HG03097 (cell line): ENCODE measurements around the gene PRKAG1.

ENCODE experiments used
- ATAC-seq: cut with Tn5 transposase; IDR thresholded peaks from one replicate; pipeline ENCODE4 v1.9.1; 2021; ENCODE audit not compliant: unreplicated experiment, low FRiP score

PRKAG1 gene

GRCh38 chr12:49050507-49051372, 32.2 kb upstream of the PRKAG1 start:
- ATAC-seq = no peak

GRCh38 chr12:49049566-49050224, 31.1 kb upstream of the PRKAG1 start:
- no peak for ATAC-seq

DNA sequence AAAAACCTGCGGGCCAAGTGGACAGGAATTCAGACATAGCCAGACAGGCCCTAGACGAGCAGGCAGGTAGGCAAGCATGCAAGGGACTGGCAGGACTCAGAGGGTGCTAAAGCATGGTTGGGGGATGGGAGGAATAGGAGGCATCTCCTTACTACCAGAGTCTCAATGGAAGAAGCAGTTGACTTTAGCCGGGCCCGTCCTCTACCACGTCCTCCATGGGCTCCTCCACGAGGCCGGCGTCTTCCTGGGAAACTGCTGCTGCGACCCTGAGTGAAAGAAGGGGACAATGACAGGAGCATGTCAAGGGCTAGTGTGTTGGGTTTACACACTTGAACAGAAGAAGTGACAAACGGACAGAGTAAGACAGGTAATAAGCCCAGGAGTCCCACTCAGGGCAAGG, 30.4 kb upstream of the PRKAG1 start:
- no peak for ATAC-seq

GRCh38 chr12:49046129-49046895, 27.7 kb upstream of the PRKAG1 start:
- ATAC-seq = no peak

GRCh38 chr12:49044660-49045059, 26.1 kb upstream of the PRKAG1 start:
- no peak for ATAC-seq

- no peak for ATAC-seq
Observed at GRCh38 chr12:49043856-49044258, 25.3 kb upstream of the PRKAG1 start.

DNA sequence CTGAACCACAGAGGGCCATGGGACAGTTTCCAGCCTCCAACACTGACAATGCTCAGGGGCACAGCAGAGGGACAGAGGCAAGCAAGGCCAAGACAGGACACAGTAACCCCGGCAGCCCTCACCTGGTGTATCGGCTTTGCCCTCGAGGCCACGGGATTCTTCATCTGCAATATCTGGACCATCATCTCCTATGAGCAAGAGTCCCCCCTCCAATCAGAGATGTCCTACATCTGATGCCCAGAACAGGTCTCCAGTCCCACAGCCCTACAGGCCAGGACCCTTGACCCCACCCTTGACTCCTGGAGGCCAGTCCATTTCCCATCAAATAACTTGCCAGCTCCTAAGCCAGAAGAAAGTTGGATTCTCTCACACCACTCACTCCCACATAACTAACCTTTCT, 24.7 kb upstream of the PRKAG1 start:
- ATAC-seq = no peak

- ATAC-seq = no peak
Observed at GRCh38 chr12:49041881-49042484, 23.4 kb upstream of the PRKAG1 start.

DNA sequence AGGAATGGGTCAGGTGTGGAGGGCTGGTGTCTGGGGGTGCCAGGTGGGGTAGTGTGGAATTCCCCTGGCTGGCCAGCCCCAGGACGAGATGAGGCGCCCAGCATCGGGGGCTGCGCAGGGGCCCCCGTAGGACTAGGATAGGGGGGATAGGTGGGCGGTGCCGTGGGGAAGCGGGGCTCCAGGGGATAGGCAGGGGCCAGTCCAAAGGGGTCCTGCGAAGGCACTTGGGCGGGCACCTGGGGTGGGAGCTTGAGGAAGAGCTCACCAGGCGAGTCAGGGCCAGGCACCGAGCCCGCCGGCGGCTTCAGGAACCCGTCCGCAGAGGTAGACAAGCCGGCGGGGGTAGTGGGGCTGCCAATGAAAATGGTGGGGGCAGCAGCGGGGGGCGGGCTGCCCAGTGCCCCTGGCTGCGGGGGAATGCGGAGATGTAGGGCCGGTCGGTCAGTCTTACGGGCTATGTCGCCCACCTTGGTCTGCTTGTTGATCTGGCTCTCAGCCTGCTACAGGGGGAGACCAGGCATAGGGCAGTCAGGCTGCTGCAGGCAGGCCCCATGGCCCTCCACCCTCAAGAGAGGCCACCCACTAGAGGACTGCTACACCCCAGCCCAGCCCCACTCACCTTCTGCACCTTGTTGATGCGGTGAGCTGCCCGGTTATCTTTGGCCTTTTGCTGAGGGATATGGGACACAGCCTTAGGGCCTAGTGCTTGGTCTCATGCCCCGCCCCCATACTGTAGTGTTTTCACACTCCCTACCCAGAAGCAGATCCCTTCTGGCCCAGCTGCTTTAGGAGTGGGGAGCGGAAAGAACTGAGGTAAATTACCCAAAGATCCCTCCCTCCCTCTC, 22.7 kb upstream of the PRKAG1 start:
- ATAC-seq = no peak

DNA sequence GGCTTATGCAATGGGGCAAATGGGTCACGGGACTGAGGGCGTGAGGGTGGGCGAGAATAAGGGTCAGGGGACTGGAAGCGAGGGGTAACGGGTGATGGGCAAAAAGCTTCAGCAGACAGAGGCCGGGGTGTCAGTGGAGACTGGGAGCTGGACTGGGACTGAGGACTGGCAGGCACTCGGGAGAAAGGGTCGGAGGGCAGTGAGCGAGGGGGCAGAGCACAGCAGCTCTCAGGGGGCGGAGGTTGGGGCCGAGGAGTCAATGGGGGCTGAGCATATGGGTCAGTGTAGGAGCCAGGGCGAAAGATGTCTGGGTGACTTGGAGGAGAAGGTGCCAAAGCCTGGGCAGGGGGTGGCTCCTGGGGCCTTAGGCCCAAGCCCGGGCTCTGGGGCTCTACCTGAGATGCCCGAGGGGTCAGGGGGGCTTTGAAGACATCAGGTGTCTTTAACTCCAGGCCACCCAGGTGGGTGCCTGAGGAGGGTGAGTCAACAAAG, 21.8 kb upstream of the PRKAG1 start:
- no peak for ATAC-seq

GRCh38 chr12:49039421-49040363, 21.1 kb upstream of the PRKAG1 start:
- no peak for ATAC-seq

- no peak for ATAC-seq
Observed at GRCh38 chr12:49038291-49038955, 19.8 kb upstream of the PRKAG1 start.

DNA sequence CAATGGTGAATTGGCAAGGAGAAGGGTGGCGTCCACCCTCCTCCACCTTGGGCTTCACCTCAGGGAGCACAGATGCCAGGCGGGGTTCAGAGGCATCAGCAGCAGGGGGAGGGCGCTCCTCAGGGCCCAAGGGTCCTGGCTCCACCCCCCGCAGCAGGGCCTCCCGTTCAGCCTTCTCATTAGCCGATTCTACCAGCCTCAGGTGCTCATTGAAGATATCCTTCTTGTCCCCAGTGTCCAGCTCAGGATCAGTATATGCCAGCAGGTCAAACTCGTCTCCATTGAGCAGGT, 19.3 kb upstream of the PRKAG1 start:
- ATAC-seq = no peak

DNA sequence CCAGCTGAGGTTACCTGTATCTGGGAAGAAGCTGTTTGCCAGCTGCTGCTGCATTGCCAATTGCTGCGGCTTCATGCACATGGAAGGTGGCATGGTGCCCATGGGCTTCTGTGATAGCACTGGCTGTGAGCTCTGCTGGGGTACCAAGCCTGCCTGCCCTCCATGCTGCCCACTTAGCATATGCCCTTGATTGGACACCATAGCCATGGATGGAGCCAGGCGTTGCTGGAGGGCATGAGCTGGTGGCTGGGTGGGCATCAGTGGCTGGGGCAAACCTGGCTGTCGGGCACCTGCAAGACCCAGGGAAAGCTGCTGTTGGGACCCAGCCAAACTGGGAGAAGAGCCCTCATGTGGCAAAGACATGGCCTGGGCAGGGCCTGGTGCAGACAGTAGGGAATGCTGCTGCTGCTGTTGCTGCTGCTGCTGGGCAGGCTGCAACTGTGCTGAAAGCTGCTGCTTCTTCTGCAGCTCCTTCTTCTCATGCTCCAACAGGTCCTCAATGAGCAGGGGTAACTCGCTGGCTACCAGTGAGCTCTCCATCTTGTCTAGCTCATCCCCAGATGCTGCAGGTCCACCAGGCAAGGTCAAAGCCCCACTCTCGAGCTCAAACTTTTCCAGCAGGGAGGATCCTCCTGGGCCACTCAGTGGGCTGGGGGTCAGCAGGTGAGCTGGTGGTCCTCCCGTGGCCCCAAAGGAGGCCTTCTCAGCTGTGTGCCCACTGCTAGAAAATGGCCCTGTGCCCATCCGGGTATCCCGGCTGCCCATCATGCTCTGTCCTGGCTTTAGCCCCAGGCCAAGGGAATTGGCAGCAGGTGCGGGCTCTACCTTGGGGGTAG, 18.8 kb upstream of the PRKAG1 start:
- ATAC-seq = no peak

GRCh38 chr12:49036029-49036428, 17.5 kb upstream of the PRKAG1 start:
- no peak for ATAC-seq

GRCh38 chr12:49034286-49034622, 15.7 kb upstream of the PRKAG1 start:
- no peak for ATAC-seq

DNA sequence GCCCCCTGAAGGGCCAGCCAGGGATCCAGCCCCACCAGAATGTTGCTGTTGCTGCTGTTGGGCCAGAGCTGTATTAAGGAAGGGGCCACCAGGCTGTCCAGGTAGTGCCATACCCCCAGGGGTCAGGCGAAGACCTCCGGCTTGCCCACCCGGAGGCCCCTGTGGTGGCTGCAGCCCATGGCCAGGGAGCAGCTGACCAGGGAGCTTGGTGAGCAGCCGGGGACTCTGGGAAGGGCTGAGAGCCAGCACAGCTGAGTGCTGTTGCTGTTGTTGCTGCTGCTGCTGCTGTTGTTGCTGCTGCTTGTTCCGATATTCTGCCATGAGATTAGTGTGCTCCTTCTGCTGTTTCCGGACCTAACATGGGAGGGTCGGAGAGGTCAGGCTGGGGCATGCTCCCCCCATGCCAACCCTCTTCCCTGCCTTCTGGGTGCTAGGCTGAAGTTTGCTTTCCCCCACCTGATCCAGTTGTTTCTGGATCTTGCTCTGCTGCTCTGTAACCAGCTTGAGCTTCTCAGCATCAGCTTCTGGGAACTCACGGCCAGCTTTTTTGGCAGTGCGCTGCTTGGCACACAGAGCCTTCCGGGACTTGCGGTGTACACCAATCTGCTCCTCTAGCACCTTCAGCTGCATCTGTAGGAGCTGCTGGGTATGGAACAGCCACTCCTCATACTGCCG, 15.2 kb upstream of the PRKAG1 start:
- no peak for ATAC-seq
